Neural progenitor cell (in vitro differentiated cells): ENCODE measurements around the gene BCR.

Experiments
- CTCF ChIP-seq: fragments of 200-600 bp; sonication (generic); IDR thresholded peaks from 2 replicates; pipeline ENCODE4 v1.5.1; 2017; ENCODE audit warnings: antibody characterized with exemption, mild to moderate bottlenecking
- EZH2 ChIP-seq: fragments of 200-600 bp; sonication (generic); IDR thresholded peaks from 2 replicates; pipeline ENCODE4 v1.6.1; 2017; ENCODE audit warnings: antibody characterized with exemption, mild to moderate bottlenecking, moderate library complexity
- EZH2phosphoT487 ChIP-seq: fragments of 200-600 bp; sonication (generic); IDR thresholded peaks from 2 replicates; pipeline ENCODE4 v1.6.1; 2017; ENCODE audit warnings: antibody characterized with exemption

- TF ChIP-seq CTCF (no peak), EZH2phosphoT487 (no peak), EZH2 (no peak)
Observed at GRCh38 chr22:23206915-23207314, 26.6 kb downstream of the BCR start.
